Breast epithelium (tissue), 4 donors: ENCODE measurements around the gene ANAPC10. TPM values are rescaled to one million over a fixed set of nuclear protein-coding genes. Genes with fewer than 3 reads are reported as not detected.

ENCODE experiments used
- DNase-seq, 2 donors: peaks; one replicate each; pipeline ENCODE4 v3.0.0-alpha.2; 2019; ENCODE audit warnings: low spot score in 2 of 2
- H3K27ac ChIP-seq, 2 donors: fragments of 200-600 bp; sonication (generic) in 1 of 2; one replicate each; pipeline ENCODE4 v1.5.1; 2016 to 2019; ENCODE audit warnings: mild to moderate bottlenecking in 1 of 2
- H3K27me3 ChIP-seq, 2 donors: fragments of 200-600 bp; sonication (generic) in 1 of 2; one replicate each; pipeline versions ENCODE4 v1.5.1 to v1.6.0; 2017 to 2019; ENCODE audit warnings: control low read depth in 1 of 2, mild to moderate bottlenecking in 1 of 2
- H3K36me3 ChIP-seq: fragments of 200-600 bp; one replicate; pipeline ENCODE4 v1.5.1; 2019
- H3K4me1 ChIP-seq, 2 donors: fragments of 200-600 bp; sonication (generic); one replicate each; pipeline ENCODE4 v1.5.1; 2016 to 2019; ENCODE audit warnings: control low read depth in 1 of 2
- H3K4me3 ChIP-seq, 3 donors: fragments of 200-600 bp; sonication (generic); 1 replicate in 2 of 3; 2 replicates in 1 of 3; pipeline ENCODE4 v1.5.1; 2016 to 2019; ENCODE audit warnings: mild to moderate bottlenecking in 3 of 3, moderate library complexity in 2 of 3
- H3K9me3 ChIP-seq, 2 donors: fragments of 200-600 bp; sonication (generic) in 1 of 2; one replicate each; pipeline ENCODE4 v1.5.1; 2016 to 2019; ENCODE audit warnings: control low read depth in 1 of 2
- CTCF ChIP-seq, 3 donors: fragments of 450-650 bp; IDR thresholded peaks; one replicate each; pipeline ENCODE4 v1.5.1; 2016 to 2017; ENCODE audit warnings: antibody characterized with exemption in 3 of 3, mild to moderate bottlenecking in 3 of 3, moderate library complexity in 3 of 3
- POLR2A ChIP-seq: fragments of 450-650 bp; IDR thresholded peaks from one replicate; pipeline ENCODE4 v1.6.1; 2016; ENCODE audit warnings: antibody characterized with exemption, mild to moderate bottlenecking, moderate library complexity
- POLR2AphosphoS5 ChIP-seq, 3 donors: sonication (generic); formaldehyde crosslinking; IDR thresholded peaks; one replicate each; pipeline ENCODE4 v1.6.1; 2017; ENCODE audit warnings: antibody characterized with exemption in 3 of 3
- intact Hi-C: fragments of 100-400 bp; cut with DNase I; formaldehyde crosslinking; loops from one replicate; pipeline ENCODE4 v1.15.1; 2023; ENCODE audit warnings: low total_unique reads
- total RNA-seq, 3 donors: library from RNA; depleted of rRNA; stranded (reverse); fragments of >200 nt; gene quantifications; one replicate each; pipeline ENCODE4 v1.1.0, GENCODE V29; 2016

The ANAPC10 gene
- total RNA-seq, 3 donors from 2014 or later, result 22.7 to 45.5 (median 38.0) TPM

GRCh38 chr4:144989306-144989705 is 108.7 kb downstream of the ANAPC10 start:
- Histone ChIP-seq H3K9me3 (no peaks in the 10 kb centered on the region), H3K27me3 (no peaks in the 10 kb centered on the region), H3K27ac (no peak overlapping the region), H3K4me3 (no peak overlapping the region), H3K36me3 (no peaks in the 10 kb centered on the region), H3K4me1 (no peaks in the 10 kb centered on the region)
- no peak for TF ChIP-seq POLR2AphosphoS5 (IDR thresholded peaks at IDR 0.05)
- TF ChIP-seq POLR2A, result no peak
- no peak for TF ChIP-seq CTCF (IDR thresholded peaks at IDR 0.05)
- intact Hi-C loops, result no loop called here
- DNase-seq, result no peak

GRCh38 chr4:144985531-144985930 is 112.5 kb downstream of the ANAPC10 start:
- intact Hi-C loops, result no loop called here
- no peaks in the 10 kb centered on the region for H3K4me1 ChIP-seq

GRCh38 chr4:144985014-144985413 is 113.0 kb downstream of the ANAPC10 start:
- no peaks in the 10 kb centered on the region for H3K27me3 ChIP-seq
- H3K27ac ChIP-seq, result no peak overlapping the region
- H3K9me3 ChIP-seq, result peaks cover 9 to 10% of the 10 kb centered on the region in 2 donors
- TF ChIP-seq POLR2A, result no peak
- no peak for TF ChIP-seq POLR2AphosphoS5 (IDR thresholded peaks at IDR 0.05)
- no peak for TF ChIP-seq CTCF (IDR thresholded peaks at IDR 0.05)
- H3K4me1 ChIP-seq, result no peaks in the 10 kb centered on the region
- no peaks in the 10 kb centered on the region for H3K36me3 ChIP-seq
- intact Hi-C loops, result no loop called here
- no peak overlapping the region for H3K4me3 ChIP-seq
- no peak for DNase-seq

More at GRCh38 chr4:144985531-144985930, 112.5 kb downstream of the ANAPC10 start:
- no peaks in the 10 kb centered on the region for H3K27me3 ChIP-seq
- H3K4me3 ChIP-seq, result no peak overlapping the region
- TF ChIP-seq CTCF (IDR thresholded peaks at IDR 0.05) (no peak), POLR2A (no peak), POLR2AphosphoS5 (IDR thresholded peaks at IDR 0.05) (no peak)
- no peak overlapping the region for H3K27ac ChIP-seq
- no peak for DNase-seq
- no peaks in the 10 kb centered on the region for H3K36me3 ChIP-seq
- H3K9me3 ChIP-seq, result peaks cover 7 to 8% of the 10 kb centered on the region in 2 donors

GRCh38 chr4:144984241-144984640 is 113.8 kb downstream of the ANAPC10 start:
- H3K27me3 ChIP-seq, result no peaks in the 10 kb centered on the region
- intact Hi-C loops, result no loop called here
- no peaks in the 10 kb centered on the region for H3K36me3 ChIP-seq
- no peak for TF ChIP-seq CTCF (IDR thresholded peaks at IDR 0.05)
- no peak for TF ChIP-seq POLR2AphosphoS5 (IDR thresholded peaks at IDR 0.05)
- TF ChIP-seq POLR2A, result no peak
- no peak overlapping the region for H3K27ac ChIP-seq
- H3K4me1 ChIP-seq, result no peaks in the 10 kb centered on the region
- H3K9me3 ChIP-seq, result peaks cover 14 to 17% of the 10 kb centered on the region in 2 donors
- no peak for DNase-seq
- no peak overlapping the region for H3K4me3 ChIP-seq

- Histone ChIP-seq H3K4me1 (no peaks in the 10 kb centered on the region), H3K4me3 (no peak overlapping the region), H3K27me3 (no peaks in the 10 kb centered on the region), H3K36me3 (no peaks in the 10 kb centered on the region), H3K9me3 (peaks cover 8 to 19% of the 10 kb centered on the region in 2 donors), H3K27ac (no peak overlapping the region)
- no peak for TF ChIP-seq POLR2A
- no peak for TF ChIP-seq POLR2AphosphoS5 (IDR thresholded peaks at IDR 0.05)
- TF ChIP-seq CTCF (IDR thresholded peaks at IDR 0.05), result no peak
- intact Hi-C loops, result no loop called here
- no peak for DNase-seq
Observed at GRCh38 chr4:144975718-144976117, 122.3 kb downstream of the ANAPC10 start.
